ENCODE measurements around the gene PSMG1. TPM values are rescaled to one million over a fixed set of nuclear protein-coding genes. Genes with fewer than 3 reads are reported as not detected.

The PSMG1 gene
- total and polyA plus RNA-seq, 2 of the 8 experiments (the other 6 are each of a cell fraction or from before 2014, with no cell fraction given) = 50.7 to 93.7 TPM

DNA sequence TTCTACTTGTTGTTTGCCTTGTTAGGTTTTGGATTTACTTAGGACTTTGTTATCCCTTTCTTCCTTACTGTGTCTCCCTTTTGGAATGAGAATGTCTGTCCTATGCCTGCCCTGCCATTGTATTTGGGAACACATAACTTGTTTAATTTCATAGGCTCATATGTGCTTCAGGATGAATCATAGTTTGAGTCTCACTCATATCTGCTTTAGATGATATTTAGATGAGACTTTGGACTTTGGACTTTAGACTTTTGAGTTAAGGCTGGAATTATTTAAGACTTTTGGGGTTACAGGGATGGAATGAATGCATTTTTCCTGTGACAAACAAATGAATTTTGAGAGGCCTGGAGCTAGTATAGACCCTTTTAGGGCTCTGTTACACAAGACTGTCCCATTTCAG, 33.4 kb downstream of the PSMG1 start:
- H3K18ac ChIP-seq (ENCODE audit: extremely low read depth, low read length) = no peak overlapping the region
- H2BK5ac ChIP-seq (ENCODE audit: low read depth, low read length) = no peak overlapping the region
- H2BK20ac ChIP-seq (ENCODE audit: low read length) = no peak overlapping the region
- ChIA-PET POLR2A (ENCODE audit: partially characterized antibody) (interaction anchor here (1.1 kb wide), 1 partner anchor 34 kb away, joined by 3 read pairs; no protein-coding TSS in a partner anchor), CTCF (ENCODE audit: partially characterized antibody) (interaction anchor here (0.9 to 1.5 kb wide), 4 partner anchors 10 to 64 kb away, joined by 3 to 5 read pairs (median 4); no protein-coding TSS in a partner anchor)
- H3K9me3 ChIP-seq (ENCODE audit: insufficient read depth in 2 of 2, low read depth in 1 of 2, low read length in 1 of 2) = no peaks in the 10 kb centered on the region; a peak in 1 of 4 replicates
- no peak overlapping the region for H4K91ac ChIP-seq (replicated peaks; ENCODE audit: insufficient read length, low read length)
- no peaks in the 10 kb centered on the region for H3K23me2 ChIP-seq (ENCODE audit: low read depth, low read length)
- H3K14ac ChIP-seq (ENCODE audit: insufficient read length) = no peak overlapping the region
- DNase-seq (ENCODE audit: low read depth in 1 of 2, low spot score in 2 of 2) (no peak), FAIRE-seq (no peak)
- H3K4ac ChIP-seq (replicated peaks; ENCODE audit: insufficient read length, low read depth, low read length) = no peak overlapping the region
- H2BK15ac ChIP-seq (ENCODE audit: low read length) = no peak overlapping the region
- H3K4me2 ChIP-seq (ENCODE audit: insufficient read depth in 1 of 2, low read depth in 2 of 2, low read length in 2 of 2) = no peak overlapping the region
- H3K9ac ChIP-seq (replicated peaks in 1 of 4; ENCODE audit: extremely low read depth in 1 of 4, low read depth in 3 of 4, low read length in 3 of 4) = no peak overlapping the region
- H2BK120ac ChIP-seq (replicated peaks; ENCODE audit: low read depth, low read length) = no peak overlapping the region
- no peaks in the 10 kb centered on the region for H3K36me3 ChIP-seq (ENCODE audit: control insufficient read depth in 2 of 4, insufficient read depth in 4 of 4, low read length in 3 of 4)
- H3K4me3 ChIP-seq (ENCODE audit: extremely low read depth in 1 of 4, insufficient read depth in 2 of 4, low read depth in 3 of 4, low read length in 4 of 4) = no peak overlapping the region
- no peak overlapping the region for H2AK5ac ChIP-seq (ENCODE audit: low read depth, low read length)
- no peak overlapping the region for H4K5ac ChIP-seq (ENCODE audit: insufficient read length, low read depth, low read length)
- H2BK12ac ChIP-seq (ENCODE audit: low read depth, low read length) = no peak overlapping the region
- H3K23ac ChIP-seq (ENCODE audit: insufficient read length) = no peak overlapping the region
- no peaks in the 10 kb centered on the region for H3K79me1 ChIP-seq (ENCODE audit: low read depth, low read length)
- H3K56ac ChIP-seq (replicated peaks; ENCODE audit: insufficient read length, low read depth, low read length) = no peak overlapping the region
- no peaks in the 10 kb centered on the region for H3K27me3 ChIP-seq (replicated peaks in 1 of 4; ENCODE audit: control insufficient read depth in 3 of 4, extremely low read depth in 1 of 4, insufficient read depth in 3 of 4, low read length in 3 of 4)
- no peak overlapping the region for H4K8ac ChIP-seq (ENCODE audit: extremely low read depth, insufficient read depth, low read length)
- no peak overlapping the region for H2AFZ ChIP-seq (ENCODE audit: low read length)
- H3K27ac ChIP-seq (ENCODE audit: low read depth, low read length) = no peak overlapping the region
- H3K79me2 ChIP-seq (ENCODE audit: control insufficient read depth in 1 of 2, insufficient read depth in 2 of 2, low read length in 2 of 2) = no peaks in the 10 kb centered on the region
- H4K20me1 ChIP-seq (replicated peaks in 1 of 2; ENCODE audit: control insufficient read depth in 1 of 2, insufficient read depth in 2 of 2, low read length in 2 of 2) = no peaks in the 10 kb centered on the region
- no peaks in the 10 kb centered on the region for H3K4me1 ChIP-seq (replicated peaks in 1 of 4; ENCODE audit: control insufficient read depth in 3 of 4, insufficient read depth in 4 of 4, low read length in 3 of 4)
- TF ChIP-seq JUN (IDR thresholded peaks at IDR 0.05; ENCODE audit: low read depth, low read length) (no peak), EP300 (IDR thresholded peaks at IDR 0.05; ENCODE audit: borderline replicate concordance in 1 of 2, low read depth in 2 of 2, low read length in 2 of 2) (no peak), ASH2L (IDR thresholded peaks at IDR 0.05; ENCODE audit: low read length) (no peak), TAF1 (IDR thresholded peaks at IDR 0.05; ENCODE audit: low read depth, low read length) (no peak), HDAC6 (IDR thresholded peaks at IDR 0.05; ENCODE audit: low read depth, low read length) (no peak), CHD1 (IDR thresholded peaks at IDR 0.05; ENCODE audit: low read depth, low read length) (no peak)

Measured in H1 (cell line).